ENCODE results near the gene CLIP2.
"Not testable (repeated sequence)": the region's sequence is repeated elsewhere in the genome, so short reads cannot be mapped to it uniquely, and the experiment has no call there.

Gene CLIP2

GRCh38 chr7:74300926-74301325 is 11.7 kb downstream of the CLIP2 start:
- DNase-seq, result no peak

GRCh38 chr7:74302745-74303221 is 13.6 kb downstream of the CLIP2 start:
- no peak for DNase-seq

GRCh38 chr7:74304550-74304949 is 15.3 kb downstream of the CLIP2 start:
- no peak for DNase-seq

GRCh38 chr7:74306004-74306729 is 17.0 kb downstream of the CLIP2 start:
- DNase-seq, result no peak

- DNase-seq, result no peak
Measured at GRCh38 chr7:74306730-74307469, 17.7 kb downstream of the CLIP2 start.

GRCh38 chr7:74307738-74308505 is 18.7 kb downstream of the CLIP2 start:
- no peak for DNase-seq

GRCh38 chr7:74309181-74309580 is 20.0 kb downstream of the CLIP2 start:
- DNase-seq, result no peak

- no peak for DNase-seq
Measured at GRCh38 chr7:74311305-74311744, 22.1 kb downstream of the CLIP2 start.

GRCh38 chr7:74312418-74313028 is 23.3 kb downstream of the CLIP2 start:
- no peak for DNase-seq

- not testable (repeated sequence) for DNase-seq
Measured at GRCh38 chr7:74315891-74316290, 26.7 kb downstream of the CLIP2 start.

- no peak for DNase-seq
Measured at GRCh38 chr7:74317146-74317782, 28.1 kb downstream of the CLIP2 start.

- DNase-seq, result no peak
Measured at GRCh38 chr7:74318043-74318442, 28.8 kb downstream of the CLIP2 start.

GRCh38 chr7:74320645-74321221 is 31.5 kb downstream of the CLIP2 start:
- no peak for DNase-seq

- DNase-seq, result not testable (repeated sequence)
Measured at GRCh38 chr7:74322892-74323291, 33.7 kb downstream of the CLIP2 start.

GRCh38 chr7:74324531-74325209 is 35.5 kb downstream of the CLIP2 start:
- no peak for DNase-seq

GRCh38 chr7:74325210-74325565 is 36.0 kb downstream of the CLIP2 start:
- DNase-seq, result no peak

- DNase-seq, result no peak
Measured at GRCh38 chr7:74329225-74329624, 40.0 kb downstream of the CLIP2 start.

- DNase-seq, result no peak
Measured at GRCh38 chr7:74332373-74333176, 43.4 kb downstream of the CLIP2 start.

- DNase-seq, result no peak
Measured at GRCh38 chr7:74334030-74334429, 44.8 kb downstream of the CLIP2 start.

- DNase-seq, result no peak
Measured at GRCh38 chr7:74337926-74338325, 48.7 kb downstream of the CLIP2 start.

Data from activated CD4-positive, alpha-beta T cell treated with anti-CD3 and anti-CD28 coated beads for 1 hour (primary cell).